ENCODE data around the gene MS4A6E. TPM values are rescaled to one million over a fixed set of nuclear protein-coding genes. Genes with fewer than 3 reads are reported as not detected.

Gene MS4A6E
- total and polyA plus RNA-seq, 2 of the 8 experiments (the other 6 are each of a cell fraction or from before 2014, with no cell fraction given): not detected

GRCh38 chr11:60281485-60281884 is 45.6 kb upstream of the MS4A6E start:
- no peaks in the 10 kb centered on the region for H3K36me3 ChIP-seq (ENCODE audit: control insufficient read depth in 2 of 4, insufficient read depth in 4 of 4, low read length in 3 of 4)
- no peaks in the 10 kb centered on the region for H4K20me1 ChIP-seq (replicated peaks in 1 of 2; ENCODE audit: control insufficient read depth in 1 of 2, insufficient read depth in 2 of 2, low read length in 2 of 2)
- no peak overlapping the region for H3K27ac ChIP-seq (ENCODE audit: low read depth, low read length)
- TF ChIP-seq CHD1 (IDR thresholded peaks at IDR 0.05; ENCODE audit: low read depth, low read length) (no peak), RBBP5 (IDR thresholded peaks at IDR 0.05; ENCODE audit: borderline replicate concordance, low read depth, low read length) (no peak), TBP (IDR thresholded peaks at IDR 0.05; ENCODE audit: low read depth, low read length) (no peak), NANOG (IDR thresholded peaks at IDR 0.05; ENCODE audit: insufficient read depth, low read depth, low read length, poor library complexity, severe bottlenecking) (no peak)
- H2BK12ac ChIP-seq (ENCODE audit: low read depth, low read length): no peak overlapping the region
- no peak overlapping the region for H3K4me3 ChIP-seq (ENCODE audit: extremely low read depth in 1 of 4, insufficient read depth in 2 of 4, low read depth in 3 of 4, low read length in 4 of 4)
- H3K79me2 ChIP-seq (ENCODE audit: control insufficient read depth in 1 of 2, insufficient read depth in 2 of 2, low read length in 2 of 2): no peaks in the 10 kb centered on the region
- H3K79me1 ChIP-seq (ENCODE audit: low read depth, low read length): no peaks in the 10 kb centered on the region
- no peak overlapping the region for H2BK20ac ChIP-seq (ENCODE audit: low read length)
- no peak overlapping the region for H3K56ac ChIP-seq (replicated peaks; ENCODE audit: insufficient read length, low read depth, low read length)
- H3K27me3 ChIP-seq (replicated peaks in 1 of 4; ENCODE audit: control insufficient read depth in 3 of 4, extremely low read depth in 1 of 4, insufficient read depth in 3 of 4, low read length in 3 of 4): no peaks in the 10 kb centered on the region
- no peak overlapping the region for H2AFZ ChIP-seq (ENCODE audit: low read length)
- H3K4ac ChIP-seq (replicated peaks; ENCODE audit: insufficient read length, low read depth, low read length): no peak overlapping the region
- H2BK5ac ChIP-seq (ENCODE audit: low read depth, low read length): no peak overlapping the region
- H3K23ac ChIP-seq (ENCODE audit: insufficient read length): no peak overlapping the region
- H2BK15ac ChIP-seq (ENCODE audit: low read length): no peak overlapping the region
- peaks cover 0 to 9% (median 4%) of the 10 kb centered on the region in 4 experiments; a peak in 5 of 7 replicates for H3K4me1 ChIP-seq (replicated peaks in 1 of 4; ENCODE audit: control insufficient read depth in 3 of 4, insufficient read depth in 4 of 4, low read length in 3 of 4)
- H3K18ac ChIP-seq (ENCODE audit: extremely low read depth, low read length): no peak overlapping the region
- no peaks in the 10 kb centered on the region; the same call in 1 of the 2 replicates for H3K23me2 ChIP-seq (ENCODE audit: low read depth, low read length)
- no peak overlapping the region for H3K9ac ChIP-seq (replicated peaks in 1 of 4; ENCODE audit: extremely low read depth in 1 of 4, low read depth in 3 of 4, low read length in 3 of 4)
- H4K5ac ChIP-seq (ENCODE audit: insufficient read length, low read depth, low read length): no peak overlapping the region
- WGBS, 2 experiments (ENCODE audit: extremely low coverage in 1 of 2, insufficient coverage in 1 of 2, insufficient read length in 1 of 2, insufficient replicate concordance in 2 of 2, low coverage in 1 of 2, low lambda C conversion rate in 2 of 2, missing lambda C conversion rate in 1 of 2): 83% methylated on average over 2 of the region's 2 CpGs; no CpG with 5 or more reads in 1 of the 2 experiments
- H2AK5ac ChIP-seq (ENCODE audit: low read depth, low read length): no peak overlapping the region
- DNase-seq (ENCODE audit: low read depth in 1 of 2, low spot score in 2 of 2) (no peak), FAIRE-seq (no peak)
- no peaks in the 10 kb centered on the region for H3K9me3 ChIP-seq (ENCODE audit: insufficient read depth in 2 of 2, low read depth in 1 of 2, low read length in 1 of 2)
- CTCF ChIA-PET (ENCODE audit: partially characterized antibody): interaction anchor here (2.1 kb wide), 1 partner anchor 16 kb away, joined by 6 read pairs; no protein-coding TSS in a partner anchor
- POLR2A ChIA-PET (ENCODE audit: partially characterized antibody): no interaction called here
- H3K14ac ChIP-seq (ENCODE audit: insufficient read length): no peak overlapping the region
- no peak overlapping the region for H2BK120ac ChIP-seq (replicated peaks; ENCODE audit: low read depth, low read length)
- H4K8ac ChIP-seq (ENCODE audit: extremely low read depth, insufficient read depth, low read length): no peak overlapping the region
- no peak overlapping the region for H4K91ac ChIP-seq (replicated peaks; ENCODE audit: insufficient read length, low read length)
- H3K4me2 ChIP-seq (ENCODE audit: insufficient read depth in 1 of 2, low read depth in 2 of 2, low read length in 2 of 2): no peak overlapping the region

Data from H1 (cell line).